Breast epithelium (tissue), 4 donors: Measurements from ENCODE around the gene RCOR1. TPM values are rescaled to one million over a fixed set of nuclear protein-coding genes. Genes with fewer than 3 reads are reported as not detected.

Source experiments
- DNase-seq, 2 donors: peaks; one replicate each; pipeline ENCODE4 v3.0.0-alpha.2; 2019; ENCODE audit warnings: low spot score in 2 of 2
- H3K27ac ChIP-seq, 2 donors: fragments of 200-600 bp; sonication (generic) in 1 of 2; one replicate each; pipeline ENCODE4 v1.5.1; 2016 to 2019; ENCODE audit warnings: mild to moderate bottlenecking in 1 of 2
- H3K27me3 ChIP-seq, 2 donors: fragments of 200-600 bp; sonication (generic) in 1 of 2; one replicate each; pipeline versions ENCODE4 v1.5.1 to v1.6.0; 2017 to 2019; ENCODE audit warnings: control low read depth in 1 of 2, mild to moderate bottlenecking in 1 of 2
- H3K36me3 ChIP-seq: fragments of 200-600 bp; one replicate; pipeline ENCODE4 v1.5.1; 2019
- H3K4me1 ChIP-seq, 2 donors: fragments of 200-600 bp; sonication (generic); one replicate each; pipeline ENCODE4 v1.5.1; 2016 to 2019; ENCODE audit warnings: control low read depth in 1 of 2
- H3K4me3 ChIP-seq, 3 donors: fragments of 200-600 bp; sonication (generic); 1 replicate in 2 of 3; 2 replicates in 1 of 3; pipeline ENCODE4 v1.5.1; 2016 to 2019; ENCODE audit warnings: mild to moderate bottlenecking in 3 of 3, moderate library complexity in 2 of 3
- H3K9me3 ChIP-seq, 2 donors: fragments of 200-600 bp; sonication (generic) in 1 of 2; one replicate each; pipeline ENCODE4 v1.5.1; 2016 to 2019; ENCODE audit warnings: control low read depth in 1 of 2
- POLR2A ChIP-seq: fragments of 450-650 bp; IDR thresholded peaks from one replicate; pipeline ENCODE4 v1.6.1; 2016; ENCODE audit warnings: antibody characterized with exemption, mild to moderate bottlenecking, moderate library complexity
- POLR2AphosphoS5 ChIP-seq, 3 donors: sonication (generic); formaldehyde crosslinking; IDR thresholded peaks; one replicate each; pipeline ENCODE4 v1.6.1; 2017; ENCODE audit warnings: antibody characterized with exemption in 3 of 3
- intact Hi-C: fragments of 100-400 bp; cut with DNase I; formaldehyde crosslinking; loops from one replicate; pipeline ENCODE4 v1.15.1; 2023; ENCODE audit warnings: low total_unique reads
- total RNA-seq, 3 donors: library from RNA; depleted of rRNA; stranded (reverse); fragments of >200 nt; gene quantifications; one replicate each; pipeline ENCODE4 v1.1.0, GENCODE V29; 2016
- TF ChIP-seq, protein P1 (sequence below), 3 donors: fragments of 450-650 bp; IDR thresholded peaks; one replicate each; pipeline ENCODE4 v1.5.1; 2016 to 2017; ENCODE audit warnings: antibody characterized with exemption in 3 of 3, mild to moderate bottlenecking in 3 of 3, moderate library complexity in 3 of 3

The RCOR1 gene
- total RNA-seq, 3 donors from 2014 or later, result 15.7 to 21.8 (median 20.3) TPM

DNA sequence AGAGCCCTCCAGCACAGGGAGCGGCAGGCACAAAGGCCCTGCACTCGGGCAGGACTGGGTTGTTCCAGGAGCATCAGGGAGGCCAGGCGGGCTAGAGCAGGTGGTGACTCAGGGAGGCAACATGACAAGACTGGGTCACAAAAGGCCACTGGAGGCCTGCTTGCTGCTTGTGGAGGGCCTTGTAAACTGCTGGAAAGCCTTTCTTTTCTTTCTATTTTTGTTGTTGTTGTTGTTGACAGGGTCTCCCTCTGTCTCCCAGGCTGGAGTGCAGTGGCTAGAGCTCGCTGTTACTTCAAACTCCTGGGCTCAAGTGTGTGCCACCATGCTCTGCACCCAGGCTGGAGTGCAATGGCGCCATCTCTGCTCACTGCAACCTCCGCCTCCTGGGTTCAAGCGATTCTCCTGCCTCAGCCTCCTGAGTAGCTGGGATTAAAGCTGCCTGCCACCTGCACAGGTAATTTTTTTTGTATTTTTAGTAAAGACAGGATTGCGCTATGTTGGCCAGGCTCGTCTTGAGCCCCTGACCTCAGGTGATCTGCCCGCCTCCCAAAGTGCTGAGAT is 11.8 kb upstream of the RCOR1 start:
- TF ChIP-seq POLR2AphosphoS5 (IDR thresholded peaks at IDR 0.05) (no peak), POLR2A (no peak)

GRCh38 chr14:102581193-102581592 is 11.3 kb upstream of the RCOR1 start:
- Histone ChIP-seq H3K27me3 (no peaks in the 10 kb centered on the region), H3K36me3 (no peaks in the 10 kb centered on the region), H3K4me3 (no peak overlapping the region), H3K9me3 (no peaks in the 10 kb centered on the region), H3K4me1 (no peaks in the 10 kb centered on the region), H3K27ac (no peak overlapping the region)
- no peak for DNase-seq
- TF ChIP-seq POLR2A, result no peak
- TF ChIP-seq POLR2AphosphoS5 (IDR thresholded peaks at IDR 0.05), result no peak
- TF ChIP-seq, protein P1, sequence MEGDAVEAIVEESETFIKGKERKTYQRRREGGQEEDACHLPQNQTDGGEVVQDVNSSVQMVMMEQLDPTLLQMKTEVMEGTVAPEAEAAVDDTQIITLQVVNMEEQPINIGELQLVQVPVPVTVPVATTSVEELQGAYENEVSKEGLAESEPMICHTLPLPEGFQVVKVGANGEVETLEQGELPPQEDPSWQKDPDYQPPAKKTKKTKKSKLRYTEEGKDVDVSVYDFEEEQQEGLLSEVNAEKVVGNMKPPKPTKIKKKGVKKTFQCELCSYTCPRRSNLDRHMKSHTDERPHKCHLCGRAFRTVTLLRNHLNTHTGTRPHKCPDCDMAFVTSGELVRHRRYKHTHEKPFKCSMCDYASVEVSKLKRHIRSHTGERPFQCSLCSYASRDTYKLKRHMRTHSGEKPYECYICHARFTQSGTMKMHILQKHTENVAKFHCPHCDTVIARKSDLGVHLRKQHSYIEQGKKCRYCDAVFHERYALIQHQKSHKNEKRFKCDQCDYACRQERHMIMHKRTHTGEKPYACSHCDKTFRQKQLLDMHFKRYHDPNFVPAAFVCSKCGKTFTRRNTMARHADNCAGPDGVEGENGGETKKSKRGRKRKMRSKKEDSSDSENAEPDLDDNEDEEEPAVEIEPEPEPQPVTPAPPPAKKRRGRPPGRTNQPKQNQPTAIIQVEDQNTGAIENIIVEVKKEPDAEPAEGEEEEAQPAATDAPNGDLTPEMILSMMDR (IDR thresholded peaks at IDR 0.05), result no peak
- intact Hi-C loops, result no loop called here

More for the DNA sequence above, 11.8 kb upstream of the RCOR1 start:
- no peaks in the 10 kb centered on the region for H3K4me1 ChIP-seq
- H3K27ac ChIP-seq, result peak overlapping the region; percentile 57 to 83
- no peak for DNase-seq
- no peak overlapping the region for H3K4me3 ChIP-seq
- no peaks in the 10 kb centered on the region for H3K36me3 ChIP-seq
- H3K9me3 ChIP-seq, result no peaks in the 10 kb centered on the region
- H3K27me3 ChIP-seq, result no peaks in the 10 kb centered on the region
- intact Hi-C loops, result no loop called here

- Histone ChIP-seq H3K4me1 (no peaks in the 10 kb centered on the region), H3K27me3 (no peaks in the 10 kb centered on the region), H3K36me3 (no peaks in the 10 kb centered on the region), H3K9me3 (no peaks in the 10 kb centered on the region), H3K4me3 (no peak overlapping the region), H3K27ac (no peak overlapping the region)
- TF ChIP-seq POLR2AphosphoS5 (IDR thresholded peaks at IDR 0.05), result no peak
- TF ChIP-seq, protein P1 (IDR thresholded peaks at IDR 0.05), result no peak
- TF ChIP-seq POLR2A, result no peak
- no peak for DNase-seq
- intact Hi-C loops, result no loop called here
Observed at GRCh38 chr14:102583726-102584125, 8.7 kb upstream of the RCOR1 start.

- intact Hi-C loops, result no loop called here
- no peaks in the 10 kb centered on the region for H3K36me3 ChIP-seq
- TF ChIP-seq, protein P1 (IDR thresholded peaks at IDR 0.05), result no peak
- TF ChIP-seq POLR2A, result no peak
- no peak for TF ChIP-seq POLR2AphosphoS5 (IDR thresholded peaks at IDR 0.05)
- no peak for DNase-seq
- H3K27ac ChIP-seq, result no peak overlapping the region
- H3K9me3 ChIP-seq, result no peaks in the 10 kb centered on the region
- H3K4me3 ChIP-seq, result no peak overlapping the region
- no peaks in the 10 kb centered on the region for H3K4me1 ChIP-seq
- no peaks in the 10 kb centered on the region for H3K27me3 ChIP-seq
Observed at GRCh38 chr14:102584871-102585869, 7.3 kb upstream of the RCOR1 start.

- TF ChIP-seq, protein P1 (IDR thresholded peaks at IDR 0.05), result no peak
- TF ChIP-seq POLR2A, result no peak
- no peak for TF ChIP-seq POLR2AphosphoS5 (IDR thresholded peaks at IDR 0.05)
- H3K36me3 ChIP-seq, result no peaks in the 10 kb centered on the region
- intact Hi-C loops, result no loop called here
Observed at GRCh38 chr14:102586420-102587104, 5.9 kb upstream of the RCOR1 start.

More at GRCh38 chr14:102586420-102587104, 5.9 kb upstream of the RCOR1 start:
- H3K27me3 ChIP-seq, result no peaks in the 10 kb centered on the region
- DNase-seq, result no peak
- H3K27ac ChIP-seq, result no peak overlapping the region
- peaks cover 3 to 9% of the 10 kb centered on the region in 2 donors for H3K4me1 ChIP-seq
- no peaks in the 10 kb centered on the region for H3K9me3 ChIP-seq
- no peak overlapping the region for H3K4me3 ChIP-seq
